Kidney (tissue), 14 donors: ENCODE measurements around the gene GPC6. TPM values are rescaled to one million over a fixed set of nuclear protein-coding genes. Genes with fewer than 3 reads are reported as not detected.

Experiments
- DNase-seq, 5 donors: peaks; one replicate each; pipeline ENCODE4 v3.0.0-alpha.2; 2013 to 2020
- FAIRE-seq: peaks from 2 replicates; lab custom pipeline; 2012; peaks lifted over from hg19 to GRCh38; lab: Jason Lieb, UNC
- H3K27ac ChIP-seq, 2 donors: one replicate each; pipeline ENCODE4 v1.7.0; 2013; ENCODE audit warnings: low read depth in 2 of 2, low read length in 2 of 2, inconsistent platforms in 1 of 2
- H3K27me3 ChIP-seq: one replicate; pipeline ENCODE4 v1.7.1; 2013; ENCODE audit warnings: low read length, inconsistent platforms; ENCODE audit not compliant: control insufficient read depth, insufficient read depth
- H3K36me3 ChIP-seq, 3 donors: one replicate each; pipeline versions ENCODE4 v1.7.0 to v1.7.1; 2013; ENCODE audit warnings: low read length in 3 of 3, control low read depth in 1 of 3, inconsistent platforms in 1 of 3; ENCODE audit not compliant: insufficient read depth in 3 of 3, control insufficient read depth in 2 of 3
- H3K4me1 ChIP-seq, 3 donors: one replicate each; pipeline versions ENCODE4 v1.7.0 to v1.7.1; 2013; ENCODE audit warnings: low read length in 3 of 3, inconsistent platforms in 1 of 3, low read depth in 1 of 3; ENCODE audit not compliant: control insufficient read depth in 2 of 3, insufficient read depth in 2 of 3
- H3K4me3 ChIP-seq, 3 donors: one replicate each; pipeline versions ENCODE4 v1.7.0 to v1.8.1; 2013; ENCODE audit warnings: low read length in 3 of 3, control low read depth in 1 of 3, inconsistent platforms in 1 of 3
- H3K9ac ChIP-seq, 3 donors: one replicate each; pipeline versions ENCODE4 v1.7.0 to v1.7.1; 2013; ENCODE audit warnings: low read length in 3 of 3, control low read depth in 1 of 3, inconsistent platforms in 1 of 3
- H3K9me3 ChIP-seq, 3 donors: one replicate each; pipeline versions ENCODE4 v1.7.0 to v1.7.1; 2013; ENCODE audit warnings: low read length in 3 of 3, control low read depth in 1 of 3, inconsistent platforms in 1 of 3; ENCODE audit not compliant: control insufficient read depth in 2 of 3, insufficient read depth in 1 of 3
- CTCF ChIP-seq: IDR thresholded peaks from 3 replicates; pipeline ENCODE4 v1.5.1; 2012; ENCODE audit warnings: mild to moderate bottlenecking, moderate library complexity, borderline replicate concordance; ENCODE audit not compliant: insufficient read depth; ENCODE audit errors: extremely low read depth
- intact Hi-C: fragments of 100-400 bp; cut with DNase I; formaldehyde crosslinking; loops from one replicate; pipeline ENCODE4 v1.11.1; 2022
- polyA plus RNA-seq: library from polyadenylated mRNA; stranded (reverse); fragments of 350-450 nt; fragmentation: Illumina TruSeq; extraction: RNeasy Lipid Tissue Mini Kit (QIAGEN cat#74804); gene quantifications from one replicate; pipeline ENCODE4 v1.2.3, GENCODE V29; 2014; ENCODE audit warnings: low read depth, low replicate concordance; ENCODE audit not compliant: insufficient read depth
- total RNA-seq: library from RNA; stranded (reverse); fragmentation: NEBNext Ultra II Directional; extraction: Animal tissue kit (Norgen Biotek cat#: 25700); gene quantifications from one replicate; pipeline ENCODE4 v1.2.1, GENCODE V29; 2021
- donor health status: control.
- donor health status: control.
- donor health status: control.
- donor health status: control.
- donor health status: control.
- donor health status: DM: yes; HTN: yes; CAD: no.
- donor health status: Normal renal cell carcinoma (clear cell type).

The GPC6 gene
- total and polyA plus RNA-seq, 2 donors from 2014 or later: 6.2 to 15.5 TPM

- Histone ChIP-seq H3K36me3 (no peaks in the 10 kb centered on the region), H3K27me3 (no peaks in the 10 kb centered on the region), H3K4me3 (no peak overlapping the region), H3K27ac (no peak overlapping the region), H3K9ac (no peak overlapping the region), H3K4me1 (no peaks in the 10 kb centered on the region), H3K9me3 (no peaks in the 10 kb centered on the region)
- no peak for DNase-seq
- no peak for FAIRE-seq
- no peak for TF ChIP-seq CTCF
- intact Hi-C loops: no loop called here
These were observed 662.9 kb downstream of the GPC6 start for GRCh38 chr13:93889430-93889951.

DNA sequence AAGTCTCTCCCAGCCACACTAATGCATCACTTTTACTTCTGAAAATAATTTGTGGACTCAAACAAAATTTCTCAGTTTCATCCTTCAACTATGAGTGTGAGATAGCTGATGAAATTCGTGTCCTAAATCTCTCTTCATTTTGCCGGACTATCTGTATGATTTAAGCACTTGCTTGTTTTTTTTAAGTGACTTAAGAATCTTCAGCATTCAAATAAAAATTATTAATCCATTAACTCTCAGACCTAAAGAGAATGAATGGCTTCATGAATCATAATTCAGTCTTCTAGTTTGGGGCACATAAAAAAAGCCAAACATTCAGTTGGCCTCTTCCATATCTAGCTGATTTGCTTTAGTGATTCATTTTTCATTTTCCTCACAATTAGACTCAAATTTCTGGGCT lies 673.4 kb downstream of the GPC6 start:
- no peak for FAIRE-seq
- no peaks in the 10 kb centered on the region for H3K9me3 ChIP-seq
- H3K27me3 ChIP-seq: no peaks in the 10 kb centered on the region
- no peak overlapping the region for H3K9ac ChIP-seq
- no peaks in the 10 kb centered on the region for H3K36me3 ChIP-seq
- TF ChIP-seq CTCF: no peak
- H3K27ac ChIP-seq: no peak overlapping the region
- intact Hi-C loops: no loop called here
- H3K4me1 ChIP-seq: no peaks in the 10 kb centered on the region
- DNase-seq: no peak
- H3K4me3 ChIP-seq: no peak overlapping the region

- no peaks in the 10 kb centered on the region for H3K27me3 ChIP-seq
- FAIRE-seq (peak; percentile 35), DNase-seq (peak in 2 of 5 donors; percentile 25 to 51)
- no peak overlapping the region for H3K9ac ChIP-seq
- TF ChIP-seq CTCF: no peak
- H3K9me3 ChIP-seq: no peaks in the 10 kb centered on the region
- no peak overlapping the region for H3K27ac ChIP-seq
- intact Hi-C loops: no loop called here
- H3K36me3 ChIP-seq: no peaks in the 10 kb centered on the region
- H3K4me1 ChIP-seq: no peaks in the 10 kb centered on the region
- no peak overlapping the region for H3K4me3 ChIP-seq
These were observed 674.1 kb downstream of the GPC6 start for GRCh38 chr13:93900731-93901130.

DNA sequence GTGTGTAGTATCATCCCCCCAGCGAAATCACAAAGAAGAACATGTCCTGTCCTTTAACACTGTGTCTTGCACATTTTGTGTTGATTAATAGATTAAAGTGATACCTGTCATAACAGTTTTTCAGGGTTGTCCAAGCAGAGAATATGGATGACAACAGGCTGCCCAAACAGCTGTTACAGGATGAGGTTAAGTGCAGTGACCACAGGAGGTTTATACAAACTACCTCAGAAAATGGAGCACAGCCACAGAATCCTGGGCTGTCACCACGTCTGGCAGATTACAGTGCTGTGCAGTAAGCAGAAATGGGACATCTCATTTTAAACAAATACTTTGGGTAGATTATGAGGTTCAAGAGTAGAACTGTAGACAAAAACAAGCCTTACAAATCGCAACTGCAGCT lies 677.3 kb downstream of the GPC6 start:
- Histone ChIP-seq H3K9ac (no peak overlapping the region), H3K27me3 (no peaks in the 10 kb centered on the region), H3K36me3 (no peaks in the 10 kb centered on the region), H3K9me3 (no peaks in the 10 kb centered on the region), H3K27ac (no peak overlapping the region), H3K4me3 (no peak overlapping the region), H3K4me1 (no peaks in the 10 kb centered on the region)
- FAIRE-seq (no peak), DNase-seq (no peak)
- intact Hi-C loops: no loop called here
- TF ChIP-seq CTCF: no peak
